Stimulated activated naive CD4-positive, alpha-beta T cell treated with Interleukin-2 at 50 U/mL for 16 hours (primary cell): ENCODE measurements around the gene CETN1.

Experiments used
- DNase-seq: peaks from one replicate; lab custom pipeline; 2025; lab: John Stamatoyannopoulos, UW

CETN1 gene

DNA sequence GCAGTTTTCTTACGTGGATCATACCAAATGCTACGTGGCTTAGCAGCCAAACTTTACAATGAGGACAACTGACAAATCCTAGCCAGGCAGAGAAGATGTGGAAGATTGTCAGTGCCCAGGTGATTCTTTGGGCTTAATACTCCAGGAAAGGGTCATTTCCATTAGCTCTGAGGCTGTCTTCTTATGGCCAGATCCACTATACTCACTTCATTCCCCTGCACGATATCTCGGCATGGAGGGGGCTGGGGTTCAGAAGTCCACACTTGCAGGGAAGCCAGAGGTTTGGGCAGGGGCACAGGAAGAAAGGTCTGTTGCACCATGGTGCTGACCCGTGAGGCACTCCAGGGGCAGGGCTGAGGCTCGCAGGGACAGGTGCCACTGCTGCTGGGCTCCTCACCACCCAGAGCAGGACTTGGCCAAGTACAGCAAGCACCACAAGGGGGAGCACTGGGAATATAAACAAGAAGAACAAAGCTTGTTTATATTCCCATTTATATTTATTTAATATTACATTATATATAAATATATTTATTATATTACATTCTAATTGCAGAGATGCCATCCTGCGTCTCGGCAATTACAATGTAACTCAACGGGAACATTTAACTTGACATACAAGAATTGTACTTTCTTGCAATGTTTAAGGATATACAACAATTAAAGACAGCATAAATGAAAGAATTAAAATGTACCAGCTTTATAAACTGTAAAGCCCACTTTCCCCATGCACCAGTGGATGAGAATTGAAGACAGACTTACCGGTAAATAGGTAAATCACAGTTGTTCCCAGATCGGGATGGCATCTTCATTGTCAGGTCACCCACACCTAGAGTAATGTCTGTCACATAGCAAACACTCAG is 43.8 kb downstream of the CETN1 start:
- DNase-seq: peak; percentile 42

DNA sequence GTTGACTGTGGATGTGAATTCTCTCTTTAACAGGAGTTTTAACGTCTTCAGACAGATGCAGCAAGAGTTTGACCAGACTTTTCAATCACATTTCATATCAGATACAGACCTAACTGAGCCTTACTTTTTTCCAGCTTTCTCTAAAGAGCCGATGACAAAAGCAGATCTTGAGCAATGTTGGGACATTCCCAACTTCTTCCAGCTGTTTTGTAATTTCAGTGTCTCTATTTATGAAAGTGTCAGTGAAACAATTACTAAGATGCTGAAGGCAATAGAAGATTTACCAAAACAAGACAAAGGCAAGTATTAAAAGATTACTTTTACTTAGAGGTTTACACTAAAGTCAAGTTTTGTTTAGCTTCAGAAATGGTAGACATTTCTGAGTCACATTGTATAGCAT is 47.1 kb downstream of the CETN1 start:
- DNase-seq: no peak

DNA sequence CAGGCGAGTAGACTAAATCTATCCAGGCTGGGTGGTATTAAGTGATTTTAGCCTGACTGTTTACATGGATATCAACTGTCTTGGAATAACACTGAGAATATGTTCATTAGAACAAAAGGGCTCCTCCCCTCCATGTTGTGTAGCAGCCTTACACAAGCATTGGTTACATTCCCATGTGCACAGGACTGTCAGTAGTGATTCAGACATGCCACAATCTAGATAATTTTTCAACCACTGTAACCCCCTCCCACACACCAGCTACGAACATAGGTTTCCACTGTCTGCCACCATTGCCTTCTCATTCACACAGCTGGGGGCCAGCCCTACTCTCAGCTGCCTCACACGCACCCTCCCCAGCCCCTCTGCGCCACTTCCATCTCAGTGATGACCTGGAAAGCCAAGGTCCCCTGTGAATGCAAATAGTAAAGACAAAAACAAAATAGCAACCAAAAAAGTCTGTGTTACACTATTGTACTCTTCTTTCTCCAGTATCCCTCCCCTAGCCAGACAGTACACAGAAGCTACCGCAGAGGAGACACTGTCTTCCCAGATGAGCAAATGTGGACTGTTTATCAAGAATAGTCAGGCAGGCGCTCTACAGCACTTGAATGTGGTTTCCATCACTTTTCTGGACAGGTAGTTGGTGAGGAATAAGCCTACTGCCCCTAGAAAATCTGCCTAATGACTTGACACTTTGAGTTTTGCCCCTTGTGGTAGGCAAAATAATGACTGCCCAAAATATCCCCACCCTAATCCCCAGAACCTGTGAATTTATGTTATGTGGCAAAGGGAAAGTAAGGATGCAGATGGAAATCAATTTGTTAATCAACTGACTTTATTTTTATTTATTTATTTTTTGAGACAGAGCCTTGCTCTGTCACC is 49.3 kb downstream of the CETN1 start:
- DNase-seq: no peak

DNA sequence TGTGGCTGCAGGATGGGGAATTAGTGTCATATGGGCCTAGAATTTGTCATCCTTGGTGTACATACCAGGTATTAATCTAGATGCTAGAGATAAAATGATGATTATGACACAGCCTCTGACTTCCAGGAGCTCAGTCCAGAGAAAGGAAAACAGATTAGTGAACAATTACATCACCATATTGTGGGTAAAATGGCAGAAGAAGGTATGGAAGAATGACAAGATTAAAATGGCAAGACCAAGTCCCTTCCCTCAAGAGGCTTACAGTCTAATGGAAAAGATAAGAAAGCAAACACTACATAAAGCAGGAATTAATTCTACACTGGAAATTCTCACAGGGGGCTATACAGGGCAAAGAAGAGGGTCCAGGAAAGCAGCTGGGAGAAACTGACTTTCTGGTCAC is 51.4 kb downstream of the CETN1 start:
- DNase-seq: no peak
